ENCODE measurements around the gene KIF21A.

GRCh38 chr12:39355841-39356240, 87.1 kb downstream of the KIF21A start:
- TF ChIP-seq CTCF (IDR thresholded peaks at IDR 0.05; ENCODE audit: low read depth, low read length) (no peak), EZH2phosphoT487 (IDR thresholded peaks at IDR 0.05; ENCODE audit: low read depth) (no peak)
